GM10248 (cell line): Measurements from ENCODE around the gene POFUT2.

Experiments
- CTCF ChIA-PET: fragments of 300-600 bp; sonication (Branson Sonifier 250); formaldehyde crosslinking; extraction: SDS; loops from one replicate; lab custom pipeline; 2021; ENCODE audit warnings: antibody characterized with exemption; lab: Yijun Ruan, JAX
- POLR2A ChIA-PET: fragments of 350-650 bp; sonication (Branson Sonifier 250); formaldehyde crosslinking; extraction: SDS; loops from one replicate; lab custom pipeline; 2020; ENCODE audit warnings: antibody characterized with exemption; lab: Yijun Ruan, JAX
- DNase-seq: peaks from one replicate; pipeline ENCODE4 v3.0.0; 2012; ENCODE audit errors: extremely low spot score
- CTCF ChIP-seq: IDR thresholded peaks from 2 replicates; pipeline ENCODE4 v1.5.1; 2012; ENCODE audit warnings: mild to moderate bottlenecking, low read depth; ENCODE audit errors: extremely low read depth, missing control alignments, control extremely low read depth

POFUT2 gene

GRCh38 chr21:45326169-45326851 lies 38.6 kb upstream of the POFUT2 start:
- CTCF ChIA-PET, result no interaction called here

GRCh38 chr21:45325206-45326168 lies 37.8 kb upstream of the POFUT2 start:
- no peak for DNase-seq
- no peak for TF ChIP-seq CTCF
- POLR2A ChIA-PET, result no interaction called here
- CTCF ChIA-PET, result interaction anchor here (1.0 kb wide), 1 partner anchor 9 kb away, joined by 3 read pairs; no protein-coding TSS in a partner anchor

More at GRCh38 chr21:45326169-45326851, 38.6 kb upstream of the POFUT2 start:
- no peak for TF ChIP-seq CTCF
- no peak for DNase-seq
- POLR2A ChIA-PET, result no interaction called here

- CTCF ChIA-PET, result interaction anchor here (1.0 kb wide), 1 partner anchor 8 kb away, joined by 3 read pairs; no protein-coding TSS in a partner anchor
- no peak for TF ChIP-seq CTCF
- POLR2A ChIA-PET, result no interaction called here
- DNase-seq, result no peak
Measured at GRCh38 chr21:45324489-45325205, 37.0 kb upstream of the POFUT2 start.

GRCh38 chr21:45323487-45324311 lies 36.0 kb upstream of the POFUT2 start:
- DNase-seq, result no peak
- POLR2A ChIA-PET, result no interaction called here
- CTCF ChIA-PET, result interaction anchor here (1.3 kb wide), 1 partner anchor 186 kb away, joined by 5 read pairs; no protein-coding TSS in a partner anchor
- TF ChIP-seq CTCF, result no peak

GRCh38 chr21:45322960-45323461 lies 35.3 kb upstream of the POFUT2 start:
- DNase-seq, result no peak
- ChIA-PET CTCF (interaction anchor here (1.3 kb wide), 1 partner anchor 185 kb away, joined by 5 read pairs; no protein-coding TSS in a partner anchor), POLR2A (no interaction called here)
- TF ChIP-seq CTCF, result no peak
